Kidney tubule cell (primary cell): Measurements from ENCODE around the gene LHB.

Experiments
- DNase-seq: peaks from one replicate; pipeline ENCODE4 v3.0.0-alpha.2; 2018; ENCODE audit warnings: low spot score

Gene LHB

DNA sequence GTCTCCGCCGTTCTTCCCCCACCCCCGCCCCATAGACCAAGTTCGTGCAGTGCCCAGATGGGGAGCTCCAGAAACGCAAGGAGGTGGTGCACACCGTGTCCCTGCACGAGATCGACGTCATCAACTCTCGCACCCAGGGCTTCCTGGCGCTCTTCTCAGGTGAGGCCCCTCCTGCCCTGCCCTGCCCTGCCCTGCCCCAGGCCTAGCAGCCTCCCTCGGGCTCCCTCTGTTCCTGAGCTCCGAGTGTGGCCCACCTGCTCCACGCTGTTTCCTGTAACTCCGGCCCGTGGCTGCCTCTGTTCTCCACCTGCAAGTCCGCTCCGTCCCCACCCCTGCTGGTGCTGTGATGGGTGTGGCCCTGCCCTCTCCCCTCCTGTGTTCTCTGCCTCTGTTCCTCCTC, 6.4 kb downstream of the LHB start:
- DNase-seq: no peak

DNA sequence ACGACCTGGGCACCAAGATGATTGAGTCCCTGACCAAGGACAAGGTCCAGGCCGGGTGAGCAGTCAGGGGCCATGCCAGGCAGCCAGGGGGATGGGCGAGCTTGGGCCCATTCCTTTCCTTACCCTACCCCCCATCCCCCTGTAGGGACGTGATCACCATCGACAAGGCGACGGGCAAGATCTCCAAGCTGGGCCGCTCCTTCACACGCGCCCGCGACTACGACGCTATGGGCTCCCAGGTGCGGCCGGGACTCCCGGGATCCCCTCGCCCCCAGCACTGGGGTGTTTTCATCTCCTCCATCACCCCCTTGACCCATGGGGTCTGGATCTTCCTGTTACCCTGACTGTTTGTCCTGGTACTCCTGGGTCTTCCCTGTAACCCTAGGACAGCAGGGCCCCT, 7.1 kb downstream of the LHB start:
- DNase-seq: no peak

DNA sequence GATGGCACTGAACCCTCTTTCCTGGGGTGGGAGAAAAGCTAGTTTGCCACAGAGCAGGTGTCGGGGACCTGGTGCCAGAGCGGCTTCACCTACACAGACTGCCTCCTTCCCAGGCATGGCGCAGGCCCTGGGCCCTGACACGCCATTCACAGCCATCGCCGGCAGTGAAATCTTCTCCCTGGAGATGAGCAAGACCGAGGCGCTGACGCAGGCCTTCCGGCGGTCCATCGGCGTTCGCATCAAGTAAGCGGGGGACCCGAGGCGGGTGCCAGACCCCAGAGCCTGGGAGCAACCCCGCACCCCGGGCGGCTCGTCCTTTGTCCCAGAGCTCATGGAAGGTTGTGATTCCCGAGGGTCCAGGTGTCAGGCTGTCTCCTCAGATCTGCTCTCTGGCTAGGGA, 10.0 kb downstream of the LHB start:
- DNase-seq: no peak

DNA sequence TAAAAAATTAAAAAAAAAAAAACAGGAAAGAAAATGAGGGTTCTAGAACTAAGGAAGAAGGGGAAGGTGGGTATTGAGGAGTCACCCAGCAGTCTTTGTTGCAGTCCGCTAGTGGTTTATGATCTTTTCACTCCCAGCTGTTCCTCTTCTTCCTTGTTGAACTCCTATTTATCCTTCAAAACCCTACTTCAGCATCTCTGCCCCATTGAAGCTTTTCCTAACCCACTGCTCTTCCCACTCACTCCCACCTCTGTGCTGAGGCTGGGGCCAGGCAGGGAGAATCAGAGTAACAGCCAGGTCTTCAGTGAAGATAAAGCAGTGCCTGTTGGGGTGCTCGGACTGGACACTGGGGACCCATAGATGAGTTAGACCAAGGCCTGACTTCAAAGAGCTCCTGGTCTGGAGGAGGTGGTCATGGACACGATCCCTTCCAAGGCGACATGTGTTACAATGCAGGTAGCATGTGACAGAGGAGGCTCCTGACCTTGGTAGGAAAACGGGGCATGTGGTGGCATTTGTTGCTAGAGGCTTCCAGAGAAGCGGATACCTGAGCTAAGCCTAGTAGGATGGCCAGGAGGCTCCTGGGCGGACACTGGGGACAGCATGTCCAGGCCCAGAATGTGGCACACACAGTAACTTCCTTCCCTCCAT, 11.8 kb downstream of the LHB start:
- no peak for DNase-seq

DNA sequence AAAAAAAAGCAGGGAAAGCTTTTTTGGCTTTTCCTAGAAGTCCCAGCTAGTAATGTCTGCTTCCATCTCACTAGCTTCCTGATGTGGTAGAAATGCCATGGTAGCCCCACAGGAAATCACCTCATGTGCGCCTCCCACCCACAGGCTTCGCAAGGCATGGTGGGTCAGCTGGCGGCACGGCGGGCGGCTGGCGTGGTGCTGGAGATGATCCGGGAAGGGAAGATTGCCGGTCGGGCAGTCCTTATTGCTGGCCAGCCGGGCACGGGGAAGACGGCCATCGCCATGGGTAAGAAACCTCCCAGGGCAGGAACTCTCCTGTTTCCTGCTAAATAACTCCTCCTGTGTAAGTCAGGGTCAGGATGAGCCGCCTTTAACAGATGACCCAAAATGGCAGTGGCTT, 12.8 kb downstream of the LHB start:
- DNase-seq: no peak

DNA sequence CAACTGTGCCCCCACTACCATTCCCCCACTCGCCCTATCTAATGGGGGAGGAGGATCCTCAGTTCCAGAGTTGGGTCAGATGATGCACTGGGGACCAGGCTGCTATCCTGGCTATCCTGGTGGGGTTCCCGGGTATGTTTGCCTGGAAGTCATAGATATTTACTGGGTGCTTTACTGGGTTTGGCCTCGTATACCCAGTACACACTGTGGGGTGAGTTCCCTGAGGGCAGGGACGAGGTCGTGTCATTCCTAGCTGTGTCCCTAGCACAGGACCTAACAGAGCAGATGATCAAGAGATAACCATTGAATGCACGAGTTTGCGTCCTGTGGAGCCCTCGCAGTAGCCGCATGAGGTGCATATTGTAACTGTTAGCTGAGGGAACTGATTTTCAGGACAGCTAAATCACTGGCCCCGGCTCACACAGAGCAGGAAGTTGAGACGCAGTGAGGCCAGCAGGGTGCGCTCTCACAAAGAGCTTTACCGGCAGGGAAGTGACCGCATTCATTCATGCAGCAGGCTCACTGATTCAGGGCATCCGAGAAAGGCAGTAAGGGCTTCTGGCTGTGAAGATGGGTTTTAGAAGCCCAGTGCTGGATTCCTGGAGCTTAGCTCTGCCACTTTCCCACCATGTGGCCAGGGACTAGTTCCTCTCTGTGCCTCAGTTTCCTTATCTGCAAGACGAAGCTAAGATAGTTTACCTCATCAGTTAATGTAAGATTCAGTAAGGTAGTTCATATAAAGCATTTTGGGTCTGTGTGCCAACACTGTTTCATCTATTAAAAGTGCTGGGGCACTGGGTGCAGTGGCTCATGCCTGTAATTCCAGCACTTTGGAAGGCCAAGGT, 17.2 kb downstream of the LHB start:
- DNase-seq: peak; percentile 63

DNA sequence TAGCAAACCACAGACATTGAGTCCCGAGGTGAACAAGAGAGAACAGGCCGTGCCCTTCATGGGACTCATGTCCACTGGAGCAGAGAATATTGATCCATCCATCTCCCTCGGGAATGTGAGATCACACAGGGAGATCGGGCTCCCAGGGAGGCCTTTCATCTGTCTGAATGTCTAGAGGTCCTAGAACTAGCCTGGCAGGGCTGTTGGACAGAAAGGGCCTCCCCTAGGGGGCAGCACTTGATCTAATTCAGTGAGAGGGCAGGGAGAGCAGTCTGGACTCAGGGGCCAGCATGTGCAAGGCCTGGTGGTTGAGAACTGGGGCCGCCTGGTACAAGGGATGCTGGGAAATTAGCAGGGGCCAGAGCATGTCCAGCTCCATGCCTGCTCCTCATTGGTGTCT, 18.9 kb downstream of the LHB start:
- DNase-seq: peak; percentile 79

DNA sequence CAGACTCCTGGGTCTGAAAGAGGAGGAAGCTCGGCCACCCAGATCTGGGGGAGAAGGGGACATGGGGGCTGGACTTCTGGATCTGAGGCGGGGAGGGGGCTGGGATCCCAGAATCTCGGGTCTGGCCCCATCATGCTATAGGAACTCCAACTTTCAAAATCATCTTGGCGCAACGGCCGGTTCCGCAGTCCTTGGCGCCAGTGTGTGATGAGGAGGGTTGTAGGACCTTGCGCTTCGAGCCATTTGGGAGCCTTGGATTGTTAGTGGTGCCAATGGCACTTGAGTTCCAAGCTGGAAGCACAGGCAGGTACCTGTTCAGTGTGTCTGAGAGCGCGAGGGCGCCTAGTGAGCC, 22.9 kb downstream of the LHB start:
- no peak for DNase-seq

DNA sequence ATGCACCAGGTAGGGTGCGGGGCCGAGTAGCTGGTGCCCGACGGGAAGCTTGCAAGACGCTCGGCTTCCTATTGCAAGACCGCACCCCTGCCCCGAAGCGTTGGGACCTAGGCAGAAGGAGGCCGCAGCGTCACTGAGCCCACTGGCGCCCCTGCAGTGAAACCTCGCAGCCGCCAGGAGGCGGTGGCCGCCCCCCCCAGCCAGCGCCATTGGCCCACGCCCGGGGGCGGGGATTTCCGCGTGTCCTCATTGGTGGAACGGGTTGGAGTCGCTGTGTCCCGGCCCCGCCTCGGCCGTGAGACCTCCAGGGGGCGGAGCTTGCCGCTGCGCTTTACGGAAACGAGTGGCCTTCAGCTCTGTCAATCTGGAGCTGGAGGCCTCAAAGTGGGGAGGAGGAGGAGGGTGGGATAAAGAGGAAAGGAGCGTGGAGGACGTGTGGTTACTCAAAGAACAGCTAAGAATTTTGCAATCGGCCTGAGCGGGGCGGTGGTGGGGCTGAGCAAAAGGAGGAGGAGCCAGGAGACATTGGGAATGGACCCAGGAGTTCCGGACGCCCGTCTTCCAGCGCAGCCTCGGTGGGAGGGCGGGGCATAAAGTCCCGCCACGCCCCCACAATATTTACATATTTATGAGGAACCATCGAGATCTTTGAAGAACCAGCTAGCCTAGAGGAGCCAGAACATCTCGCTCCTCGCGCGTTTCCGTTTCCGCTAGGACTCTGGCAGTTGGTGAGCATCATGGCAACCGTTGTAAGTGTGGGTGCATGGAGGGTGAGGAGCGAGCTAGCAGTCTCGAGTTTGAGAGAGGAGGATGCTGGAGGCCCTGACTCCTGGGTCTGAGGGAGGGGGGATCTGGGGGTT, 23.5 kb downstream of the LHB start, which contains the start of the genes GYS1 and RUVBL2:
Gene GYS1 (minus strand): TSS at position 135 of the 860 bp plus-strand sequence. CDS start 197 bp downstream, outside the sequence.
Gene RUVBL2 (plus strand): TSS at position 713 of the 860 bp plus-strand sequence. CDS start 25 bp downstream, at position 738.
- peak; percentile 100 for DNase-seq

DNA sequence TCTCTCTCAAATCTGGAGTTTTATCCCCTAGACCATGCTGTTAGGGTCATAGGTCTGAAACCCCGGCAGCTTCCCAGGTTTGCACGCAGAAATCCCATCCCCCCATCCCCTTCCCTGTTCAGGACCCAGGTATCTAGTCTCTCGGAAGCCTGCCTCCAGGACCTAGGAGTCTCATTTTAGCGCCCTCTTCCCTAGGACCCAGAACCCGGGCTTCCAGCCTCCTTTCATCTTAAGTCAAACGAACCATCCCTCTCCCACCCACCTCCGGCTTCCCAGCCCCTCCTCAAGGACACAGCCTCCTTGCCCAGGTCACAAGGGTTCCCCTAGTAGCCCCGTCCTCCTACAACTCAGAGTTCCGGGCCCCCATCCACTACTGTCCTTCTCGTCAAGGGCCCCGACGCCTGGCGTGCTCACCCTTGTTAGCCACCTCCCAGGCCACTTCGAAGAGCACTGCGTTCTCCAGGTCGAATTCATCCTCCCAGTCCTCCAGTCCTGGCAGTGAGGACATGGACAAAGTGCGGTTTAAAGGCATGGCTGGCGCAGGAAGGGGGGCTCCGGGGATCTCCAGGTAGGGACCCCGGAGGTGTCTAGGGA, 24.2 kb downstream of the LHB start:
- DNase-seq: no peak

DNA sequence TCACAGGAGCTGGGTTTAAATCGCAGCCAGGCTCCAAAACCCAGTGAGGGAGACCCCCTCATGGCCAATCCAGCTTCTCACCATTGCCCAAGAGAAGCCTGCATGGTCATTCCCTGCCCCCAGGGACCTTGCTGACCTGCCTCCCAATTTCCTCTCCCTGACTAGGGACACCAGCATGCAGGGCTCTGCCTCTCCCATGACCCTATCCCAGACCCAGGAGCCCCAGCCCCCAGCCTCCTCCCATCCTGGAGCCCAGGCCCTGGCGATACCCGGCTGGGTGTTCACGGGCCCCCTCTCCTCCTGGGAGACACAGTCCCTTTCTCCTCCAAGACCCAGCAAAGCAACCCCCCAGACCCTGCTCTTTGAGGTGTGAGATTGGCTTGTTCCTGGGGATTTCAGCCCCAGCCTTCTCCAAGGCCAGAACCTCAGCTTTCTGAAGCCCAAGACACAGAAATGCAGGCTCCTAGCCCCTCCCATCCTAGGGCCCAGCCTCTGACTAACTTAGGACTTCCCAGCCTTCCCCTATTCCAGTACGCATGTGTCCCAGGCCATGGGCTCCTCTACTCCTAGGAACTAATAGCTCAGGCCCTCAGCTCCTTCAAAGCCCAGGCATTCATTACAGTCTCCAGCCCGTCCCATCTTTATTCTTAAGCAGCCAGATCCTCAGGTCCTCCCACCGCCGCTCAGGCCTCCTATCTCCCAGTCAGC, 24.9 kb downstream of the LHB start:
- DNase-seq: peak; percentile 85

DNA sequence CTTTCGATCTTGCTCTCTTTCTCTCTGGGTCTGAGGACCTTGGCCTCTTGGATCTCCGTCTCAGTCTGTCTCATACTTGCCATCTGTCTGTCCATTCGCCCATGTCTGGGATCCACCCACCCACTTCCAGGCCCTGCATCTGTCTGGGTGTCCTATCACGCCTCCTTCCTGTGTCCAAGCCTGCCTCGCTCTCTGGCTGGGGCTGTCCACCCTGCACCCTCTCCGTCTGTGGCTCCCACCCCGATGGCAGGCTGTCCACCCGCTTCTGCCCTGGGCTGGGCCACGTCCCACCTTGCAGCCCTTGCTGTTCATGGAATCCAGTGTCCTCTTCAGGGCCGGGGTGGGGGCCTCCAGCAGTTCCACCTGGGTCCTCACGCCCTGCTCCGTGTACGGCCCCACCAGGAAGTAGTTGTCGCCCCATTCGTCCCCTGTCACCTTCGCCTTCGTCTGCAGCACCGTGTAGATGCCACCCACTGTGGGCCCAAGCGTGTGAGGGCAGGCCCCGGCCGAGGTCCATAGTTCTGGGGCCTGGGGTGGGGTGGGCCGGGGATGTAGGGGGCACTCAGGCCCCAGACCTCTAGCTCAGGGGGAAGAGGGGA, 25.8 kb downstream of the LHB start:
- DNase-seq: no peak

DNA sequence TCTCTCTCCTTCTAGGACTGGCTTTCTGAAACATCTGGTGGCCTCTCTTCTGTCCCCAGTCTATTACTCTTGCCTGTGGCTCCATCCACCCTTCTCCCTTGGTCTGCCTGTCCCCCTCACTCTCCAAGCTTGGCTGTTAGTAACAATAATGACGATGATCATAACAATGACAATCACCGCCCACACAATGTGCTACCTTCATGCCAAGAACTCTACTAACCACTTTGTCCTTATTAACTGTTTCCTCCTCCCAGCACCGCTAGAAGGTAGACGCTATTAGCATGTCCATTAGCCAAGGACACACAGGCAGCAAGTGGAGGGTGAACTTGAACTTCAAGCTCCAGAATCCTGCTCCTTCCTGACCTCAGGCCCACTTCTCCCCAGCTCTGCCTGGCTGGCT, 26.5 kb downstream of the LHB start:
- DNase-seq: no peak

DNA sequence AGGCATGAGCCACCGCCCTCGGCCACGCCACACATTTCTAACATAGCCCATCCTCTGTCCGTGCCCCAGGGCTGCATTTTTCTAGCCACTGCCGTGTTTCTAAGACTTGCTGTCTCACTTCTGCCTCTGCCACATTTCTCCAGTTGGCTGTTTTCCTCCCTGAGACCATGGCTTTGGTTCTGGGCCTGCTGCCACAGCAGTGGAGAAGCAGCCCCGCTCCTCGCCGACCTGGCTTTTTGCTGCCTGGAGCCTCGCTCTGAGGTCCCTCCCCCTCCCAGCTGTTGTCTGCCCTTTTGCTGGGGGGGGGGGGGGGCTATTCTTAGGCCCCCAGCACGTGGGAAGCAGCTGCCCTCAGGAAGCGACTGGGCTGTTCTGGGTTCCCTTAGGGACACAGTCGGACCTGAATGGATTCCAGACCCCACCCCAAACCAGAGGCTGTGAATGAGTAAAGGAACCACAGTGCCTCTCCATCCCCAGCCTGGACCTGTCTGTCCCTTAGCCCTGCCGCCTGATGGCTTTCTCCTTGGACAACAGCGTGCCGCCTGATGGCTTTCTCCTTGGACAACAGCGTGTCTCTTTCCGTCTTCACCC, 27.1 kb downstream of the LHB start:
- DNase-seq: no peak

DNA sequence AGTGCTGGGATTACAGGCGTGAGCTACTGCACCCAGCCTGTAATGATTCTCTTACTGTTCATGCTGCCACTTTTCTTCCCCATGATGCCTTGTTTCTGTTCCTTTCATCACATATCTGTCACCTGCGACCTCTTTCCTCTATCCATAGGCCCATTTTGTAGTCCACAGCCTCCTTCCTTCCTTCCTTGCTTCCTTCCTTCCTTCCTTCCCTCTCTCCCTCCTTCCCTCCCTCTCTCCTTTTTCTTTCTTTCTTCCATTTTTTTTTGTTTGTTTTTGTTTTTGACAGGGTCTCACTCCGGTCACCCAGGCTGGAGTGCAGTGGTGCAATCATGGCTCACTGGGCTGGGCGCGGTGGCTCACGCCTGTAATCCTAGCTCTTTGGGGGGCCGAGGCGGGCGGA, 28.0 kb downstream of the LHB start:
- DNase-seq: no peak

DNA sequence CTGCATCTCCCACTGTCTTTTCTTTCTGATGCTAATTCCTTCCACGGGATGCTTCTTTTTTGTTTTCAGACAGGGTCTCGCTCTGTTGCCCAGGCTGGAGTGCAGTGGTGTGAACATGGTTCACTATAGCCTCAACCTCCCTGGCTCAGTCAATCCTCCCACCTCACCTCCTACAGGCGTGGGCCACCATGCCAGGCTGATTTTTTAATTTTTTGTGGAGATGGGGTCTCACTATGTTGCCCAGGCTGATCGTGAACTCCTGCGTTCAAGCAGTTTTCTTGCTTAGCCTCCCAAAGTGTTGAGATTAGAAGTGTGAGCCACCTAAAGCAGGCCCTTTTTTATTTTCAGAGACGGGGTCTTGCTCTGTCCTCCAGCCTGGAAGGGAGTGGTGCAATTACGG, 28.6 kb downstream of the LHB start:
- DNase-seq: no peak

DNA sequence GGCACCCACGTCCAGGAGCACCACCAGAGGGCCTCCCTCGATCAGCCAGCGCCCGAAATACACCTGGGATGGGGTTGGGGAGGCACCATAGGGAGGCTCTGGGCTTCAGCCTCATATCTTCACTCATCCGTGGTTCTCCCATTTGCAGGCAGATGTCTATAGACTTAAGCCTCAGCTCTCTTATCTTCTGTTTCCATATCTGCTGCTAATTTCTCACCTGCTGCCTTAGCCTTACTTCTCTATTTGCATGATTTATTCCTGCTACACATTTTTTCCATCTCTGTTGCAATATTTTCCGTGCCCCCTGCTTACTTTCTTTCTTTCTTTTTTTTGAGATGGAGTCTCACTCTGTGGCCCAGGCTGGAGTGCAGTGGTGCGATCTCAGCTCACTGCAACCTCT, 29.6 kb downstream of the LHB start:
- DNase-seq: no peak

DNA sequence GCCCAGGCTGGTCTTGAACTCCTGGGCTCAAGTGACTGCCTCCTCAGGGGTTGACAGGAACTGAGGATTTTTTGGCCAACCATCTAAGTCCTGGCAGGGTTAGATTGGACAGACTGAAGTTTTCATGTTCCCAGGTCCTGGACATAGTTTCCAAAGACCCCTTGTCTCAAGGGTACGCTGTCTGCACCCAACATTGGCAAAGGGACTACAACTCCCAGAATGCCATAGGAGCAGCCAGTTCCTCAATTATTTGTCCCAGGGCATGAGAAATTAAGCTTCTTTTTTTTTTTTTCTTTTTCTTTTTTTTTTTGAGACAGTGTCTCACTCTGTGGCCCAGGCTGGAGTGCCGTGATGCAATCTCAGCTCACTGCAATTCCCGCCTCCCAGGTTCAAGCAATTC, 30.7 kb downstream of the LHB start:
- DNase-seq: no peak

DNA sequence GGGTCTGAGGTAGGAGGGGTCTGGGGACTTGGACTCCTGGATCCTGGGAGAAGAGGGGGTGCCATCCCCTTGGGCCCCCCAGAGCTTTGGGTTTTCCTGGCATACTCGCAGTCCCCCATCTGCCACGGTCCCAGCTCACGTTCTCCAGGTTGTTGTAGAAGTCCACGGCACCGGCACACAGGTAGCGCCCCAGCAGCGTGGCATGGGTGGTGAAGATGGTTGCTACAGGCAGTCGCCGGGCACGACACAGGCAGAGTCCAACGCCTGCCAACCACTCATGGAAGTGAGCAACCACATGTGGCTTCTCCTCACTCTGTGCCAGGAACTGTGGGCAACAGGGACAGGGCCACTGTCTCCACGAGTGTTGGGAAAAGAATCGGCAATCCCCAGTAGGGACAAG, 31.2 kb downstream of the LHB start:
- DNase-seq: no peak

DNA sequence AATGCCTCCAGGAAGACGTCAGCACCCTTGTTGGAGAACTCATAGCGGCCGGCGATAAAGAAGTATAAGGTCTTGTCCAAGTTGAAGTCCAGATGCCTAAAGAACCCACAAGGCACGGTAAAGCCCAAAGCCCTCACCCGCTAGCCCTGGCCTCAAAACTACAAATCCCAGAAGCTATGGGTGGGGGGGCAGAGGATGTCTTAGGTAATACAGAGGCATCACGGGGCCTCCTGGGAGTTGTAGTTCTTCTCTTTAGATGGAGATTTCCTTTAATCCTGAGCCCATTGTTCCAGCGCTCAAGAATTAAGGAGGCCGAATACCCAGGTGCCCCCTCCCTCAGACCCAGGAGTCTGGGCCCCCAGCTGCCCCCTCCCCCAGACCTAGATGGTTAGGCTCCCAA, 34.6 kb downstream of the LHB start:
- no peak for DNase-seq

DNA sequence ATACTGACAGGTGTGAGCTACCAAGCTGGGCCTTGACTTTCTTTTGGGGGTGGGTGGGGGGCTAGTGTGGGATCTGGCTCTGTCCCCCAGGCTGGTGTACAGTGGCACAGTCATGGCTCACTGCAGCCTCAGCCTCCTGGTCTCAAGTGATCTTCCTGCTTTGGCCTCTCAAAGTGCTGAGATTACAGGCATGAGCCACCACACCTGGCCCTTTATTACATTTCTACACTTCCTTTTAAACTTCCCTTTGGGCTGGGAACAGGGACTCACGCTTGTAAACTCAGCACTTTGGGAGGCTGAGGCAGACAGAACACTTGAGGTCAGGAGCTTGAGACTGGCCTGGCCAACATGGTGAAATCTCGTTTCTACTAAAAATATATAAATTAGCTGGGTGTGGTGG, 39.8 kb downstream of the LHB start:
- DNase-seq: no peak
